Omental fat pad (tissue), 4 donors: ENCODE measurements around the gene FBXW9. TPM values are rescaled to one million over a fixed set of nuclear protein-coding genes. Genes with fewer than 3 reads are reported as not detected.
"Not testable (repeated sequence)": the region's sequence is repeated elsewhere in the genome, so short reads cannot be mapped to it uniquely, and the experiment has no call there.

ENCODE experiments used
- ATAC-seq: fragments of 150-250 bp; one replicate; pipeline ENCODE4 v1.9.1; 2016; ENCODE audit warnings: mild to moderate bottlenecking, moderate library complexity; ENCODE audit not compliant: low FRiP score
- DNase-seq: peaks from one replicate; pipeline ENCODE4 v3.0.0-alpha.2; 2019; ENCODE audit warnings: low spot score
- CTCF ChIP-seq, 3 donors: fragments of 450-650 bp; IDR thresholded peaks; one replicate each; pipeline ENCODE4 v1.5.1; 2016 to 2017; ENCODE audit warnings: antibody characterized with exemption in 3 of 3, mild to moderate bottlenecking in 3 of 3, moderate library complexity in 2 of 3
- total RNA-seq, 4 donors: library from RNA; depleted of rRNA; stranded (reverse); fragments of >200 nt; gene quantifications; one replicate each; pipeline ENCODE4 v1.1.0, GENCODE V29; 2016

FBXW9 gene
- total RNA-seq, 4 donors from 2014 or later: 3.2 to 5.6 (median 4.4) TPM

DNA sequence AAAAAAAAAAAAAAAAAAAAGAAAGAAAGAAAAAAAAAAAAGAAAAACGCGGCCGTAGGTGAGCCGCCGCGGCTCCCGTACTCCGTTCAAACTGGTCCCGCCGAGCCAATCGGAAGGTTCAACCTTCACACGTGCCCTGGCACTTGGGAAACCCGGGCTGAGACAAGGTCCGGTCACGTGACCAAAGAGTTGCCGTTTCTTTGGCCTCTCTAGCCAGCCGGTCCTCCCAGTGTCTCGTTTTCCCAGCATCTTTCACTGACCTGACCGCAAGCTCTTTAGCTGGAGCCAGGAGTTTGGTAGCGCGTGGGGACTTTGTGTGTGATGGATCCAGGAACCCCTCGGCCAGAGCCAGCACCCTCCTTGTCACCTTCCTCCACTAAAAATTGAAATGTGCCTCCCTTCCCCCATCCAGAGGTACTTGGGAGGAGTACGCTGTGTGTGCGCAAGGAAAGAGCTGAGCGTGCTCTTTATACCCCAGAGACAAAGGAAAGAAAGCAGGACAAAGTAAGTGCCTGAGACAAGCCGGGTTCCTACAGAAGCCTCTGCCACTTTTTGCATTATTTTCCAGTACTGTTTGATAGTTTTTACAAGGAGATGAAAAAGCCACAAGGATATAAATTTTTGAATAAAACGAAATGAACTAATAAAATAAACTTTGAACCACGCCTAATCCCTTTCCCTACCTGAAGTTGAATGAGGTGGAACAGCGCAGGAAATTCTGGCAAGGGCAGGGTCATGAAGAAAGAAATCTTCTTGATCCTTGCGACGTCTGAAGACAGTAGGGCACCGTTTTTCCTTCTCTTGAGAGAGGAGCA lies 26.3 kb upstream of the FBXW9 start:
- ATAC-seq (peak; percentile 87), DNase-seq (peak; percentile 89)
- no peak for TF ChIP-seq CTCF (IDR thresholded peaks at IDR 0.05)

DNA sequence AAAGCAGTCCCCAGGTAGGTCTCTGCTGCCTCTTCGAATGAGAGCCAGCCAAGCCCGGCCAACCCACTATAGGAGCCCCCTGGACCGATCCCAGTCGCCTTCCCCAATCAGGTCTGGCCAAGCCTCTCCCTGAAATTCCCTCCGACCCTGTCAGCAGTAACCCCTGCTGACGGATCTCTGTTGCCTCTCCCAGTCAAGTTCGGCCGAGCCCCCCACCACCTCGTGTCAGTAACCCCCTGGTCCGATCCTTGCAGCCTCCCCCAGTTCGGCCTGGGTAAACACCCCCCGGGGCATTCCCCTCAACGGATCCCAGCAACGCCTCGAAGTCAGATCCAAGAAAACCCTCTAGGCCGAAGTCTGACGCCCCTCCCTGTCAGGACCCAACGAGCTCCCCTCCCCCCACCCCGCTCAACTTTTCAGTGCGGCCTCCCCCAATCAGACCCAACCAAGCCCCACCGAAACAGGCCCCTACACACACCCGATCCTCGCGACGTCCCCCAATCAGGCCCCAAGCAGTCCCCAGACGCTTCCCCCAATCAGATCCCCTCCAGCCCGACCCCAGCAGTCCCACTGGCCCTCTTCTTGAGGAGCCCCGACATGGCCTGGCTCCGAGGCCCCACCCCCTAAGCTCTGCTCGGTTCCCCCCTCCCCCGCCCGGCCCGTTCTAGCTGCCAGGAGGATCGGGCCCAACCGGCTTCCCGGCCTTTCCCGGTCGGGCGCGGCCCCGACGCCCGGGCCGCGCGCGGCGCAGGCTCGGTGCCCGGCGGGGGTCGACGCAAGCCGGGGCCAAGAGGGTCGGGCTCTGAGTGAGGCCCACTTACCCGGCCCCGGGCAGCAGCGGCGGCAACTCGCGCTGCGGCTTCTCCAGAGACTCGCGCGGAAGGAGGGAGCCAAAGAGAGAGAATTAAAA lies 25.5 kb upstream of the FBXW9 start:
- no peak for TF ChIP-seq CTCF (IDR thresholded peaks at IDR 0.05)
- peak; percentile 47 for ATAC-seq
- DNase-seq: no peak

DNA sequence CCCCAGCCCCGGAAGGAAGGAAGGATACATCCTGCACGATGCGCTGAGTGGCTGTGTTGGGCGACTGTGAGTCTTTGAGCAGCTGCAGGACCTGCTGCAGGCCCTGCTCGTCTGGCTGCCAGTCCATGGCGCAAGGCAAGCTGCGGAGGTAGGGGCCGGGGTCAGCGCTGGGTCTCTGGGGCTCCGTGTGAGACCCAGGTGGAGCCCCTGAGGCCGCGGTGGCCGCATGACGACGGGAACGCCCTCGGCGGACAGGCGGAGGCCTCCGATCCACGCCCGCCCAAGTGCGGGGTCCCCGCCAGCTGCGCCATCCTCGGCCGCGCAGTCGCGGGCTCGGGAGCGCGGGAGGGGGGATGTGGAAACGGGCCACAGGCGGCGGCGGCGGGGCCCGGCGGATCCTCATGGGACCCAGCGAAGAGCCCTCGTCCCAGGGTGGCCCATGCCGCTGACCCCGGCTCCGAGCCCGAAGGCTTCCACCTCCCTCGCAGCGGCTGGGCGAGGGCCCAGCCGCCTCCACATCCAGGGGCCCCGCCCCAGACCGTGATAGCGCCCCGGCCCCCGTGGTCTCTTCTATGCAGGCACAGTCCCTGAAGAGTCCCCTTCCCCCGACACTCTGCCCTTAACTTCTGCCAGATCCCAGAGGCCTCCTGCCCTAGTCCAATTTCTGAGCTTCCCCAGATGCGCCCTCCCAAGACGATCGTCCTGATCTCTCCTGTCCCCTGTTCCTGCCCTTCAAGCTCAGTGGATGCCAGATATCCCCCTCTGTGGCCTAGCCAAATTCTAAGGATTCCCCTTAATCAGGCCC lies 24.6 kb upstream of the FBXW9 start:
- no peak for TF ChIP-seq CTCF (IDR thresholded peaks at IDR 0.05)
- ATAC-seq (no peak), DNase-seq (no peak)

- ATAC-seq (no peak), DNase-seq (no peak)
- no peak for TF ChIP-seq CTCF (IDR thresholded peaks at IDR 0.05)
Observed at GRCh38 chr19:12720296-12720695, 23.9 kb upstream of the FBXW9 start.

GRCh38 chr19:12715929-12716328 lies 19.5 kb upstream of the FBXW9 start:
- DNase-seq (no peak), ATAC-seq (no peak)
- no peak for TF ChIP-seq CTCF (IDR thresholded peaks at IDR 0.05)

- no peak for DNase-seq
- ATAC-seq: no peak
- no peak for TF ChIP-seq CTCF (IDR thresholded peaks at IDR 0.05)
Observed at GRCh38 chr19:12715102-12715501, 18.7 kb upstream of the FBXW9 start.

- ATAC-seq, DNase-seq: not testable (repeated sequence)
Observed at GRCh38 chr19:12713304-12713703, 16.9 kb upstream of the FBXW9 start.

DNA sequence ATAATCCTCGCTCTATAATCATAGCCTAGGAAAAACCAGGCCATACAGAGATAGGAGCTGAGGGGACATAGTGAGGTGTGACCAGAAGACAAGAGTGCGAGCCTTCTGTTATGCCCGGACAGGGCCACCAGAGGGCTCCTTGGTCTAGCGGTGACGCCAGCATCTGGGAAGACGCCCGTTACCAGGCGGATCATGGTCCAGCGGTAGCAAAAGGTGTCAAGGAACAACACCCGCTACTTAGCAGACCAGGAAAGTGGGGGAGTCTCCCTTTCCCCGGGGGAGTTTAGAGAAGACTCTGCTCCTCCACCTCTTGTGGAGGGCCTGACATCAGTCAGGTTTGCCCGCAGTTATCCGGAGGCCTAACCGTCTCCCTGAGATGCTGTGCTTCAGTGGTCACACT lies 15.6 kb upstream of the FBXW9 start:
- not testable (repeated sequence) for DNase-seq, ATAC-seq
